NOMO-1 (cell line): ENCODE measurements around the gene PRICKLE2.

Experiments
- DNase-seq, 2 experiments: peaks; one replicate each; lab custom pipeline; 2025; ENCODE audit not compliant: unreplicated experiment in 2 of 2; lab: John Stamatoyannopoulos, UW

PRICKLE2 gene

DNA sequence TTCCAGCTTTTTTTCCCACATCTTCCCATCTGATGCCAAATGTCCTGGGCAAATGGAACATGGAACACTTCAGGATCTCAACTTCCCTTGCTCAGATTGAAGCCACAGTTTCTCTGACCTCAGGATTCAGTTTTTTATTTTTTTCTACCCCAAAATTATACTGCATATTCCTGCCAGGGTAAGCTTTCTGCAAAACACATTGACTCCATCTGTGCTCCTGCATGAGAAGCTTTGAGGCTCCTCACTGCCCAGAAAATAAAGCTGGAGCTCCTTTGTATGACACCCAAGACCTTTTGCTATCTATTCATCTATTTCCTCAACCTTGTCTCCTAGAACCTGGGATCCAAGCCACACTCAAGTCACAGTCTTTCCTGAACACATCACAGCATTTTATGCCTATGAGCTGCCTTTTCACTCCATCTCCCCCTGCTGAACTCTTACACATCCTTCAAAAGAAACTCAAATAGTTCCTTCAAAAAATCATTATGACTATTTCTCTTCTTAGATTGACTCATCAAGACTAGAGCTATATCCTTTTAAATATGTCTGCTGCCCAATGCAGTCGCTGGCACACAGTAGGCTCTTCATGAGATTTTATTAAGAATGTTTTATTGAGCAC, 144.5 kb downstream of the PRICKLE2 start:
- no peak for DNase-seq

DNA sequence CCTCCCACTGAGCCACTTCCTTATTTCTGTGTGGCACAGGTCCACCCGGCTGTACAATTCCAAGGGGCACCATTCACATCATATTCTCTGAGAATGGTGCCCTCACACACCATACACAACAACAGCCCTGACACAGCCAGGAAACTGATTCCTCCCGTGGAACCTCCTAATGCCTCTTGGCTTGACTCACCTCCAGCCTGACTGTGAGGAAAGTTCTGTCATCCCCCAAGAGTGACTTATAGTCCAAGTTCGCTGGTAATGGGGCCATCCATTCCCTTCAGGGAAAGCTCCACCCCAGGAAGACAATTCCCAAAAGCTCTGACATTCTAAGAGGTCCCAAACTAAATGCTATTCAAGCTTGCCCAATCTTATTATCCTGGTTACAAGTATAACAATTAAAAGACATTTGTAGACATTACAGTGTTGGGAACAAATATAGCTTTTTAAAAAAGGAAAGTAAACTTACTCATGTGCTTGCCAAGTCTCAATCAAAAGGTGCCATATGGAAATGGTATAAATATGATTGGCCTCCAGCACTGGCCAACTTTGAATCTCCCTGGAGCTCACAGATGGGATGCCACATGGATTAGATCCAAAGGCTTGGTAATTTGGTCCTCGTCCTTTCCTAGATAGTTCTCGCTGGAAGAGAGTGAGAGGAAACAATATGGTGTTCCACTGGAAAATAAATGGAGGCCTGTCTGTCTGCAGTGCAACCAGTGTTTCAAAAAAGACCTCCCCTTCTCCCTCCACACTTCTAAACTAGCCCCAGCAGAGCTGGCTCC, 145.7 kb downstream of the PRICKLE2 start:
- no peak for DNase-seq

DNA sequence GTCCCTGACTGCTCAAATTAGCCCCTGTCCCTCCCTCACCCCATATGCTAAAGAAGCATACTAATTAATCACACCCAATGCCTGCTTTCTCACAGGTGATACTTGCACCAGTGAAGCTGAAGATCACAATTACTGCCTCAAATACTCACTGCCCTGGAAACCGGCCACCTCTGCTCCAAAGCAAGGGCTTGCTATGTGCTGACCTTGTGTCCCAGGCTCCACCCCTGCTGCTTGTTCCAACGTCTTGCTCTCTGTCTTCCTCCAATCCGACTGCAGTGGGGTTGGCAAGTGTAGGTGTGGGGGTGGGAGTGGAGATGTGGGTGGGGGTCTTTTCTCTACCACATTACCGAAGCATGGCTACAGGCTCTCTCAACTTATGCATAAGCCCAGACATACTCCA, 146.3 kb downstream of the PRICKLE2 start:
- no peak for DNase-seq

DNA sequence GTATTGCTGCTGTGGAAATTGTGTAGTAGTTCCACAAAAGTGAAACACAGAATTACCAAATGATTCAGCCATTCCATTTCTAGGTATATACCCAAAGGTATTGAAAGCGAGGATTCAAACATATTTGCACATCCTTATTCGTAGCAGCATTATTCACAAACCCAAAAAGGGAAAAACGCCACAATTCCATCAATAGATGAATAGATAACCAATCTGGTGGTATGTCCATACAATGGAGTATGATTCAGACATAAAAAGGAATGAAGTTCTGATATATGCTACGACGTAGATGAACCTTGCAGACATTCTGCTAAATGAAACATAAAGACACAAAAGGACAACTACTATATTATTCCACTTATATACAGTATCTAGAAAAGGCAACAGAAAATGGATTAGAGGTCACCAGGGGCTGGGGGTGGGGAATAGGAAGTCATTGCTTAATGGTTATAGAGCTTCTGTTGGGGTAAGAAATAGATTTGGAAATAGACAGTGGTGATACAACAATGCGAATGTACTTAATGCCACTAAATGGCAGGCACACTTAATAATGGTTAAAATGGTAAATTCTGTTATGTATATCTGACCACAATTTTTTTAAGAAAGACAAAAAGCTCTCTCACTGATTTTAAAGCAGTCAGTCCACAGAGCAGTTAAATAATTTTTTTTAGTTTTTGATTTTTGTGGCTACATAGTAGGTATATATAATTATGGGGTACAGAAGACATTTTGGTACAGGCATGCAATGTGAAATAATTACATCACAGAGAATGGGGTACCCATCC, 150.2 kb downstream of the PRICKLE2 start:
- peak in 1 of 2 experiments; percentile 2 for DNase-seq

DNA sequence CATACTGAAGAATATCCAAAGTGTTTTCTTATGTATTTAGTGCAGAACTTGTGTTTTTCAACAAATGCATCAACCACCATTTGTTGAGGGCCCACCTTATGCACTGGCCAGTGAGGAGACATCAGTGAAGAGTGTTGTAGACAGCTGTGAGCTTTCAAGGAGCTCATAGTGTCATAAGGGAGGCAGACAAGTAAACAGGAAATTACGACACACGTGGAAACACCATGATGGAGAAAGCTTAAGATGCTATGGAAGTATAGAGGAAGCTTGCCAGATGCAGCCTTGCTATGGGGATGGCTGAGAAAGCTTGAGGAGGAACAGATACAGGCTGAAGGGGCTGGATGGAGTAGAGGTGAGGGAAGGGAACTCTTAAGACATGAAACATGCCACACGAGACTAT, 151.2 kb downstream of the PRICKLE2 start:
- peak in 1 of 2 experiments; percentile 4 for DNase-seq

DNA sequence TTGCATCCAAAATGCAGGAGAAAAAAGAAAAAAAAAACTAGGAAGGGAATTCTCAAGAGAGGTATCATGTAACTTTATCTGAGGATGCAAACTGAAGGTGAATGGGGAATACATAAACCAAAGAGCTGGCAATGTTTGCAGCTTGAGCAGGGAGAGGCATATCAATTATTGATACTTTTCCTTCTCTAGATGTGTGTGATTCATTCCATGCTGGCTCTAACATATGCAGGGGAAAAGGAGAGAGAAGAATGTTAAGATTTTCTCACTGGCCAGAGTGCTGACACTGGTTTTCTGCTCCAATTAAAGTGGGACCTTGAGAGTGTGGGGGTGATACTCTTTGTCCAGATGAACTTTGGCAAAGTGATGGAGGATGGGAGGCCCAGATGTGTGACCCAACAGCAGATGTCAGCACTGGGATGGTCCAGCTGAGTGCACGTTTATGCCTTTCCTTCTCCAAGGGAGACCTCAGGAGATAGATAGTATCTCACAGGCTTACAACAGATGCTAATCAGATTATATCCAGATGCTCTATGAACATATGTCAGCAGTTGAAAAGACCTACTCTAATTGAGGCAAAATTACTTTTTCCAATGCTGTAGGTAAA, 152.0 kb downstream of the PRICKLE2 start:
- no peak for DNase-seq

DNA sequence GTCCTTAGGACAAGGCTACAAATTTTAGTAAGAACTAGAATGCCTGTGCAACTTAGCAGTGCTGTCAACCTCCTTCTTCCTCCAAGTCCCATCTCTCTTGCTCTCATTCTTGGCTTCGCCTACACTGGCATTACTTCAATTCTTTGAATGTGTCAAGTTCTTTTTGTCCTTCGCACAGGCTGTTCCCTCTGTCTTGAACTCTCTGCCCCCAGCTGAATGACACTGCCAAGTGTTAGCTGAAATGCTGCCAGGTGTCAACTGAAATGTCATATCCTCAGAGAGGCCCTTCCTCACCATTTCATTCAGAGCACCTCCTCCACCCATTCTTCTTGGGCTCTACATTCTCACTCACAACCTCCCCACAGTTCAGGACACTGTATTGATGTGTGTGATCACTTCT, 153.1 kb downstream of the PRICKLE2 start:
- DNase-seq = no peak

DNA sequence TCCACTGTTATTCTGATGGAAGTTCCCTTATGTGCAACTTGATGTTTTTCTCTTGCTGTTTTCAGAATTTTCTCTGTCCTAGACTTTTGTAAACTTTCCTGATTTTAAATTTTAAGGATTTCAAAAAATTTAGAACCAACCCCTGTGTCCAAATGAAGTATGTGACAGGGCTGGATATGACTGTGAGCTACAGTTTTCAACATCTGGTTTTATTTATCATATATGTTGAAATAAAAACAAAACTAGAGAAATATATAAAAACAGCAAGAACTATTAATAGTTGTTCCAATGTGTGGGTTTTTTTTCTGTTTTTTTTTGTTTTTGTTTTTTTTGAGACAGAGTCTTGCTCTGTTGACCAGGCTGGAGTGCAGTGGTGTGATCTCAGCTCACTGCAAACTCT, 154.6 kb downstream of the PRICKLE2 start:
- no peak for DNase-seq

DNA sequence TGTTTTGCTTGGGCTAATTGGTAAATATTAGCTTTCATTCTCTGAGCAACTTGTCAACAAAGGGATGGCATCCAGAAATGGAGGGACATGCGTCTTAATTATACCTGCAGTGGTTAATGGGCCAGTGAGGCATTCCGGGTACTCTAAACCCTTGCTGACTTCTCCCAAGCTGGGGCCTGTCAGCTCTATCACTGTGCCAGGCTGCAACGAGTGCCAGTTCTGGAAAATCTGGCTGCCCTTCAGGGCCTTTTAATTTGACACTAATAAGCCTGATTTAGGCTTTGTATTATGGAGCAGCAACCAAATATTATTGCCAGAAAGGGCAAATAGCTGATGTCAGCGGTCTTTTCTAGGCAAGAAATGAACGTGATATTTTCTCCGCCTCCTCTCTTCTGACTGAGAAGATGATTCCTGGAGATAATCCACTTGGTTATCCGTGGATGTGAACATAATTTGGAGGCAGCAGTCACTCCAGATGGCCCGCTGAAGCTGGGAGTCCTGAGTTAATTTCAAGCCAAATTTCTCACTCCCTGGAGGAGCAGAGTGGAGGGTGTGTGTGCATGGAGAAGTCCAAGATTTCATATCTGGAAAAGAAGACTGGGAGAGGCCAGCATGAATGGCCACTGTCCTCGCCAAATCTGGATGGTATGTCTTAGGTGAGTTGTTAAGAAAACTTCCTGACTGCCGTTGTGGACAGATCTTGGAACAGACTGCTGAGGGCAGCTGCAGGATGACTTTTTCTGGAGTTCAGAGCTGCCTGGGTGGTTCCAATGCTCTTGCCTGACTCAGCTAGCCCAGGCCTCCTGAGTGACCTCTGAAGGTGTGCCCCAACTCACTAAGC, 157.5 kb downstream of the PRICKLE2 start:
- no peak for DNase-seq

DNA sequence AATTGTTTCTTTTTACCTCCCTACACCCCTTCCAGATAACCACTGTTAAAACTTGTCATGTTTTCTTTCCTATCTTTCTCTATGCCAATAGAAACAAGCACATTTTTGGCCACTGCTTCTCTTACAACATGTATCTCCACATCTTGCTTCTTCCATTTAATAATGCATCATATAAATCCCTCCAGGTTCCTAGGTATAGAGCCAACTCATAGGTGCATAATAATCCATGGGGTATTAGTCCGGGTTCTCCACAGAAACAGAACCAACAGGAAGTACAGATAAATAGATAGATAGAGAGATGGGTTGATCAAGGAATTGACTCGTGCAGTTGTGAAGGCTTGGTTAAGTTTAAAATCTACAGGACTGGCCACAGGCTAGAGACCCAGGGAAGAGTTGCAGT, 160.5 kb downstream of the PRICKLE2 start:
- no peak for DNase-seq

DNA sequence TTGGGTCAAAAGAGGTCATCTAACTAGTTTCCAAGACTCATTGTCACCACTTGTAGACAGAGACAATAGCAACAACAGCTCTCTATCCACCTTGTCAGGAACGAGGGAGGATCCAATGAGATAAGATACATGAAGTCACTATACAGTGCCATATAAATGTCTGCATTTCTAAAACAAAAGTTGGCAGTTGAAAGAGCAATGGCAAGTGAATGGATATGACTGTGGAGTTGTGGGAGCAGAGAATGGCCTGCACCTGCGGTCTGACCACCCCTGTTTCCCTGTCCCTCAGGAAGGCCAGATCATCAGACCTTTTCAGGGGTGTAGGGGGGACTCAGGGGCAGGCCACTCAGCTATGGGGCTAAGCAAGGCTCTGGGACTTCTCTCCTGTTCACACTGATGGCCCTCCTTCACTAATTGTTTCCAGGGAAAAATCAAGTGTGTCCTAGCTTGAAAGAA, 161.3 kb downstream of the PRICKLE2 start:
- DNase-seq = no peak

DNA sequence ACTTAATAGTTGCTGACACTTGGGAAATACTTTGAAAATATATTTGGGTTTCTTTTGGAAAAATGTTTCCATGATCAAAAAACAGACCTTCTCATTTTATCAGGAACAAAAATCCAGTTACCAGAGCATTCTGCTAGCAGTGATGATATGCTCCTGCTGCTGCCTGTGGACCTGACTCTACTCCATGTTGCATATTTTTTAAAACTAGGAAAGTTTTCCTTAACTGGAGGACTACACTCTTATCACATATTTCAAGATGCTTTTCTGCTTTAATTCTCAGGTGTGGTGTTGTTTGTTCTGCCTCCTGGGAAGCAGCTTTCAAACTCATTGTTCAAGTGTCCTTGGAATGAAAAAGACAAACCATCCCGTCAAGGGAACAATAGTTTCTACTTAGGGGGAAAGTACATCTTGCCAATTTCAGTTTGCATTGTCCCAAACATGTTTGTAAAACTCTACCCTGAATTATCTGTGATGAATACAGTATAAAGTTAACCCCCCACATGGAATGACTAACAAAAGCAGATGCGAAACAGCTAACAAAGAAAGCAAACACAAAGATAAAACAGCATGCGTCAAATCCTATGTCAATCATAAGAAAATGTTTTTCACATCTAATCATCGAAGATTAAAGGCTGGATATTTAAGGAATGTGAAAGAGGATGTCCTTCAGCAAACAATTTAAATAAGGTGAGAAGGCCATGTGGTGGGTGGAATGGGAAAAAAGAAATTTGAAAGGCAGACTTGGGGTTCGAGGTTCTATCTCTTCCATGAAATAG, 161.9 kb downstream of the PRICKLE2 start:
- DNase-seq = no peak

DNA sequence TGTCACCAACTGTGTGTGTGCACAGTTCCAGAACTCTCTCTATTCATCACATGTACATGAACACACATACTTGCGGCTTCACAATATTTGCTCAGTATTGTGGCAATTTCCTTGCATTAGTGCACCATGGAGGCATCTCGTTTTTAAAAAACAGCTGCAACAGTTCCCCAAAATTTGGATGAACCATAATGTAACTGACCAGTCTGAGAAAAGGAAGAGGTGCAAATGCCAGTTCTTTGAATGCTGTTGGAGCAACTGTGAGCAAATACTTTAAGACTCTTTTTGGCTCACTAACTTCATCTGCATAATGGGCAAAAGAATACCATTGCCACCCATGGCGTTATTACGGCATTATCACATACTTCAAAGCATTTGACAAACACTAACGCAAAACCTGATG, 163.6 kb downstream of the PRICKLE2 start:
- no peak for DNase-seq

DNA sequence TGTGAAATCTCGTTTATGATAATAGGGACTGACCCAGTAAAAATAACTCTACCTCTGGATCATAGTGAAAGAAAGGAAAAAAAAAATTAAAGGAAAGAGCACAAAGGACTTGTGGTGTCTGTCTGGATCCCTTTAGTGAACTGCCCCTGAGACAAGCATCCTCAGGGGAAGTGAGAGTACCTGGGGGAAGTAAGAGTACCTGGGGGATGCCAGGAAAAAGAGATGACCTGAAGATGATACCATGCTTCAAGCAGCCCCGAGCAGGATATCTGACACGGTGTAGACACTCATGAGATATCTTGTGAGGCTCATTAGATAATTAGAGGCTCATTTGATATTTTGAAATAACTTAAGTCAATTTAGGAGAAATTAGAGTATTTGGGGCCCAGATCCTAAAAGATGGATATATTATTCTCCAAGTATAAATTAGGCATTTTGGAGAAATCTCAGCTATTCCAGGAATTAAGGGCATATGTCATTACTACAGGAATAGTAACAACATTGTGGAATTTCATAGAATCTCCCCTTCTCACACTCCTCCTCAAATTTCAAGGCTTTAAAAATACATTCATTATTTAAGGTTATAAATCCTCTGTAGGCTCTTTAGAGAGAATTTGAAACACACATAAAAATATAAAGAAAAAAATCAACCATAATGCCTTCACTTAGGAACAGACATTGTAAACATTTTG, 165.6 kb downstream of the PRICKLE2 start:
- DNase-seq = no peak

DNA sequence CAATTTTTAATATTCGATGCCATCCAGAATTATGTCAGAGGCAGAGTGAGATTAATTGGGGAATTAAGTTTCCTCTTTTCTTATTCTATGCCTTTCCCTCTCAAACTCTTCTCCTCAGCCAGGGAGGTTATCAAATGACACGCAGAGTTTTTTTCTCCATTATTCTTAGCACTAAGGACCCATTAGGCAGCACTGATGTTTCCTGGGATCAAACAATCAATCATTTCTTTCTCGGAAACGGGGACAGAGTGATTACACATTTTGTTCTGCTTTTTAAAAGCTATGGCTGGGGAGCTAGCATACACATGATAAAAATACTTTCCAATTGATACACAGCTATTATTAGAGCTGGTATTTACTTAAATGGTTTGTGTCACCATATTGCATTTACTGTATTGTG, 166.7 kb downstream of the PRICKLE2 start:
- DNase-seq = no peak

DNA sequence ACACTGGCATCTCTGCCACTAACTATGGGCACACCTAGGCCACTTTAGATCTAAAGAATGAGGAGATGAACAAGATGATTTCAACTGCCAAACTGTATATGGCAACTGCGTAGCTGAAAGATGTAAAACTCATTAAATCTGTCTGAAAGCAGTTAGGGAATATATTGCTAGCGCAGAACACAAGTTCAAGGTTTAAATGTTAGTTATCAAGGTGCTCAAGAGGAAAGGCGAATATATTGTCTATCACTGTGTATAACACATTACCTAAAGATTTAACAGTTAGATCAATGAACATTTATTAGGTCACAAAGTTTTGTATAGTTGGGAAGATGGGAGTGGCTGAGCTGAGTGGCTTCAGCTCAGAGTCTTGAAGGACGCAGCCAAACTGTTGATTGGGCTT, 168.0 kb downstream of the PRICKLE2 start:
- no peak for DNase-seq

DNA sequence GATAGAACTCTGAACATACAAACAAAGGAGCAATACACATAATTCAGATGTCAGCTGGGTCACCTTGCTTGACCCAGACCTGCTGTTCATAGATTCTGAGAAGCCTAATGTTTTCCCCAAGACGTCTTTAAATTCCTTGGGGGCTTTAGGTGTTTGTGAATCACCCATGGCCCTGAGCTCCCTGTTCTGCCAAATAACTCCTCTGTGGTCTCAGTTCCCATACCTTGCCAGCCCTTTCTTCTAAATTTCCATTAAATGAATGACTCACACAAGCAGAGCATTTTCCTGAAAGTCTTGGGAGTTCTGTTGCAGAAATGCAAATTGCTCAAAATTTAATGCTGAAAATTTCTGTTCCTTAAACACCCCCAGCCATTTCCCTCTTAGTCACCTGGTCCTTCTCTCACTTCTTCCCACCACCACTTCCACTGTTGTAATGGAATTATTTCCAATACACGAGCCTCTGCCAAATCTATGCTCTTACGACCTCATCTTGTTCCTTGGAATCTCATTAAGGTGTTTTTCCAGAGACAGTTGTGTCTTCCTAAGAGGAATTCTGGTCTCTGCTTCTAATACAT, 168.6 kb downstream of the PRICKLE2 start:
- DNase-seq = no peak

DNA sequence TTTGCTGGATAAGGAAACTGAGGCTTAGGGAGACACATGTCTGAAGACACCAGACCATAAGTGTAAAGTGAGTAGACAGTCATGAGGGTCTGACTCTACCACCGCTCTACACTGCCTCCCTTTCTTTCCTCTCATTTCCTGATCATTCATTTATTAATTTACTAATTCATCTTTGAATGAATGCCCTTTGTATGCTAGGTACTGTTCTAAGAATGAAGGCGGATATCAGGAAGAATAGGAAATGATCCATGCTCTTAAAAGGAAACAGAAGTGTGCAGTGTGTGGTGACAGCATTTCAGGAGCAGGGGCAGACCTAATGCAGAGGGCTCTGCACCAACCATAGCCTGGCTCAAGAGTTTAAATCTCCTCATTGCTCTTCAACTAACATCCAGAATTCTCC, 170.2 kb downstream of the PRICKLE2 start:
- no peak for DNase-seq

DNA sequence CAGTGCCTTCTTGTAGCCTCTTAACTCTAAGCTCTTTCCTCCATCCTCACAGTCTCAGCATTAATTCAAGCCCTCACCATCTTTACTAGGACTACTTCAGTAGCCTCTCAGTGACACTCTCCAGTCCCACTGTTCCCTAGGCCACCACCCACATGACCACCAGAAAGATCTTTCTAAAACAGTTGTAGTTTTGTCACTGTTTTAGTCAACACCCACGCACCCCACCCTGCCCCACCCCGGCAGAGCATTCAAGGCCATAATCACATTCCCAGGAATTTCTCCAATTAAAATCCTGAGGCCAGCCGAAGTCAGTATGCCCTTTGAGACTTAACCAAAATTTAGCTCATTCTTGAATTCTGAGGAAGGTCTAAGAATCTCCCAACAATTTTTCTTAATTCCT, 170.8 kb downstream of the PRICKLE2 start:
- DNase-seq = no peak
